ENCODE measurements around the gene COL18A1. TPM values are rescaled to one million over a fixed set of nuclear protein-coding genes. Genes with fewer than 3 reads are reported as not detected.

COL18A1 gene
- total and polyA plus RNA-seq, 9 of the 15 experiments (the other 6 are each of a cell fraction or from before 2014, with no cell fraction given) = 0.14 to 16.4 (median 2.0) TPM

DNA sequence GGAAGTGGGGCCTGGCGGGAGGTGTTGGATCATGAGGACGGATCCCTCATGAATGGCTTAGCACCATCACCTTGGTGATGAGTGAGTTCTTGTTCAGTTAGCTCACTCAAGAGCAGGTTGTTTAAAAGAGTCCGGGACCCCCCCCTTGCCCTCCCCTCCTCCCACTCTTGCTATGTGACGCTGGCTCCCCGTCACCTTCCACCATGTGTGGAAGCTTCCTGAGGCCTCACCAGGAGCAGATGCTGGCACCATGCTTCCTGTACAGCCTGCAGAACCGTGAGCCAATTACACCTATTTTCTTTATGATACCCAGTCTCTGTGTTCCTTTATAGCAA, 140.2 kb downstream of the COL18A1 start (continued):
- TF ChIP-seq, protein P1, sequence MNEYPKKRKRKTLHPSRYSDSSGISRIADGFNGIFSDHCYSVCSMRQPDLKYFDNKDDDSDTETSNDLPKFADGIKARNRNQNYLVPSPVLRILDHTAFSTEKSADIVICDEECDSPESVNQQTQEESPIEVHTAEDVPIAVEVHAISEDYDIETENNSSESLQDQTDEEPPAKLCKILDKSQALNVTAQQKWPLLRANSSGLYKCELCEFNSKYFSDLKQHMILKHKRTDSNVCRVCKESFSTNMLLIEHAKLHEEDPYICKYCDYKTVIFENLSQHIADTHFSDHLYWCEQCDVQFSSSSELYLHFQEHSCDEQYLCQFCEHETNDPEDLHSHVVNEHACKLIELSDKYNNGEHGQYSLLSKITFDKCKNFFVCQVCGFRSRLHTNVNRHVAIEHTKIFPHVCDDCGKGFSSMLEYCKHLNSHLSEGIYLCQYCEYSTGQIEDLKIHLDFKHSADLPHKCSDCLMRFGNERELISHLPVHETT (CRISPR knock-in tag; conservative IDR thresholded peaks at IDR 0.05 in 1 of 2, IDR thresholded peaks at IDR 0.05 in 1 of 2) = no peak
- TF ChIP-seq HNRNPK (IDR thresholded peaks at IDR 0.05; ENCODE audit: low read depth, low read length, poor library complexity, severe bottlenecking) (no peak), NEUROD1 (IDR thresholded peaks at IDR 0.05; ENCODE audit: borderline replicate concordance, low read depth, low read length, partially characterized antibody) (no peak)

DNA sequence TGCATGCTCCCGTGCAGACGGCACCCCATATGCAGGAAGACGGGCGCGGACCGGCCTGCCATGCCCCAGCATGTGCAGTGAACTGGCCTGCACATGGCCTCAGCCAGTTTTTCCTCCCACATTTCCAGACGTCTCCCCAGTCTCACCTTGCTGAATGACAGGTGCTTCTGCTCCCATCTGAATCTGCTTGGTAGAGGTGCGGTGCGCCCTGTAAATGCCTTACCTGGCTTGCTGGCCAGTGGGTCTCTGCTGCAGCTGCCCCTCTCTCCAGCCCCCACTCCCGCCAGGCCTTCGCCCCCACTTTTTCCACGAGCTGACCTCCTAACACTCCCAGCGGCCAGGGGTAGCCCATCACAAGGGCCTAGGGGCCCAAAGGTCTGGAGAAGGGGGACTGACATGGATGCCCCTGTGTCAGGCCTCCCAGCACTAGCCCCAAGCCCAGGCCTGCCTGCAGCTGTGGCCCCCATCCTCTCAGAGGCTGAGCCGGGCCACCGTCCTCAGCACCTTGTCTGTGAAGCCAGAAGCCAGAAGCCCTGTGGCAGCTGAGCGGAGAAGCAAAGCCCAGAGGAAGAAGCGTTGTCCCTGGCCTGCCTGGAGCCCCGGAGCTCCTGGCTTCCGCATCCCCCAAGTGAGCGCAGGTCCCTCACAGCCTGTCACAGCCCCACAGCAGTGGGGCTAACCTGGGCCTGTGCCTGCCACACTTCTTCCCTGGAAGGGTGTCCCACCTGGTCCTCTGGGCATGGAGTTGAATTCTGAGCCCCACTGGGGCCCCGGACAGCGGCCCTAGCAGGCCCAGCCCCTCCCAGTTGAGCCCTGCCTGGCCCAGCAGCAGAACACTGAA, 140.9 kb downstream of the COL18A1 start:
- no peaks in the 10 kb centered on the region for H4K20me1 ChIP-seq (replicated peaks; ENCODE audit: control insufficient read depth, insufficient read depth, low read length)
- ChIA-PET CTCF (ENCODE audit: low intra/inter-chr PET ratio) (no interaction called here), POLR2A (interaction anchor here (1.2 kb wide), 1 partner anchor 10 kb away, joined by 4 read pairs; no protein-coding TSS in a partner anchor)
- in situ Hi-C loops (cut with MboI) = no loop called here
- H3K79me2 ChIP-seq (ENCODE audit: control insufficient read depth, insufficient read depth, low read length) = peaks cover 8% of the 10 kb centered on the region
- H2AFZ ChIP-seq (ENCODE audit: low read depth, low read length) = no peak overlapping the region
- FAIRE-seq (no peak), DNase-seq (ENCODE audit: extremely low read depth in 1 of 4, low spot score in 3 of 4) (no peak), ATAC-seq (no peak)
- intact Hi-C loops (cut with micrococcal nuclease) = no loop called here
- peaks cover 0 to 13% of the 10 kb centered on the region in 2 experiments; a peak in 4 of 5 replicates for H3K27me3 ChIP-seq (ENCODE audit: control insufficient read depth in 2 of 2, insufficient read depth in 2 of 2, low read length in 2 of 2)
- H3K4me3 ChIP-seq = no peak overlapping the region
- no TSS peak for BruUV-seq (replicated peaks)
- no peaks in the 10 kb centered on the region for H3K9me3 ChIP-seq (replicated peaks; ENCODE audit: control insufficient read depth, insufficient read depth, low read depth, low read length)
- peaks cover 4% of the 10 kb centered on the region; the same call in 1 of the 3 replicates for H3K36me3 ChIP-seq (ENCODE audit: control insufficient read depth, insufficient read depth, low read length)
- H3K27ac ChIP-seq (ENCODE audit: extremely low read depth, low read depth, low read length) = no peak overlapping the region
- no peaks in the 10 kb centered on the region for H3K9me1 ChIP-seq (ENCODE audit: control insufficient read depth, insufficient read depth, low read length)
- 43% methylated on average over 21 of the region's 22 CpGs for WGBS (ENCODE audit: insufficient coverage, low coverage, missing lambda C conversion rate)
- peak overlapping the region in 1 of 2 experiments; percentile 42; a peak in 1 of 4 replicates for H3K9ac ChIP-seq (ENCODE audit: insufficient read depth in 1 of 2, low read depth in 2 of 2, low read length in 2 of 2)
- no peak overlapping the region for H3K4me2 ChIP-seq (ENCODE audit: insufficient read depth, low read length)
- peaks cover 12 to 48% of the 10 kb centered on the region in 2 experiments; a peak in 4 of 5 replicates for H3K4me1 ChIP-seq (replicated peaks in 1 of 2; ENCODE audit: control insufficient read depth in 2 of 2, insufficient read depth in 2 of 2, low read length in 2 of 2)
- TF ChIP-seq CCNT2 (IDR thresholded peaks at IDR 0.05; ENCODE audit: borderline replicate concordance, extremely low read depth, insufficient read length, low read depth, low read length) = no peak
- no peak for TF ChIP-seq KHSRP (IDR thresholded peaks at IDR 0.05)
- TF ChIP-seq, protein P2, sequence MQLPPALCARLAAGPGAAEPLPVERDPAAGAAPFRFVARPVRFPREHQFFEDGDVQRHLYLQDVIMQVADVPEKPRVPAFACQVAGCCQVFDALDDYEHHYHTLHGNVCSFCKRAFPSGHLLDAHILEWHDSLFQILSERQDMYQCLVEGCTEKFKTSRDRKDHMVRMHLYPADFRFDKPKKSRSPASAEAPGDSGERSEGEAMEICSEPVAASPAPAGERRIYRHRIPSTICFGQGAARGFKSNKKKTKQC (CRISPR knock-in tag; IDR thresholded peaks at IDR 0.05) = no peak
- TF ChIP-seq, protein P3, sequence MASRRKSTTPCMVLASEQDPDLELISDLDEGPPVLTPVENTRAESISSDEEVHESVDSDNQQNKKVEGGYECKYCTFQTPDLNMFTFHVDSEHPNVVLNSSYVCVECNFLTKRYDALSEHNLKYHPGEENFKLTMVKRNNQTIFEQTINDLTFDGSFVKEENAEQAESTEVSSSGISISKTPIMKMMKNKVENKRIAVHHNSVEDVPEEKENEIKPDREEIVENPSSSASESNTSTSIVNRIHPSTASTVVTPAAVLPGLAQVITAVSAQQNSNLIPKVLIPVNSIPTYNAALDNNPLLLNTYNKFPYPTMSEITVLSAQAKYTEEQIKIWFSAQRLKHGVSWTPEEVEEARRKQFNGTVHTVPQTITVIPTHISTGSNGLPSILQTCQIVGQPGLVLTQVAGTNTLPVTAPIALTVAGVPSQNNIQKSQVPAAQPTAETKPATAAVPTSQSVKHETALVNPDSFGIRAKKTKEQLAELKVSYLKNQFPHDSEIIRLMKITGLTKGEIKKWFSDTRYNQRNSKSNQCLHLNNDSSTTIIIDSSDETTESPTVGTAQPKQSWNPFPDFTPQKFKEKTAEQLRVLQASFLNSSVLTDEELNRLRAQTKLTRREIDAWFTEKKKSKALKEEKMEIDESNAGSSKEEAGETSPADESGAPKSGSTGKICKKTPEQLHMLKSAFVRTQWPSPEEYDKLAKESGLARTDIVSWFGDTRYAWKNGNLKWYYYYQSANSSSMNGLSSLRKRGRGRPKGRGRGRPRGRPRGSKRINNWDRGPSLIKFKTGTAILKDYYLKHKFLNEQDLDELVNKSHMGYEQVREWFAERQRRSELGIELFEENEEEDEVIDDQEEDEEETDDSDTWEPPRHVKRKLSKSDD (conservative IDR thresholded peaks at IDR 0.05; ENCODE audit: low read length) = no peak
- TF ChIP-seq MYBL2 (IDR thresholded peaks at IDR 0.05; ENCODE audit: low read depth) = no peak
- no peak for TF ChIP-seq MYBL2 (CRISPR knock-in tag; IDR thresholded peaks at IDR 0.05; ENCODE audit: borderline replicate concordance)
